ENCODE results near the gene TMEM82.
A peak's percentile ranks its signal among the peaks of the same experiment; 100 is the strongest.

Gene TMEM82

GRCh38 chr1:15736892-15737261, 5.4 kb upstream of the TMEM82 start:
- DNase-seq = no peak

DNA sequence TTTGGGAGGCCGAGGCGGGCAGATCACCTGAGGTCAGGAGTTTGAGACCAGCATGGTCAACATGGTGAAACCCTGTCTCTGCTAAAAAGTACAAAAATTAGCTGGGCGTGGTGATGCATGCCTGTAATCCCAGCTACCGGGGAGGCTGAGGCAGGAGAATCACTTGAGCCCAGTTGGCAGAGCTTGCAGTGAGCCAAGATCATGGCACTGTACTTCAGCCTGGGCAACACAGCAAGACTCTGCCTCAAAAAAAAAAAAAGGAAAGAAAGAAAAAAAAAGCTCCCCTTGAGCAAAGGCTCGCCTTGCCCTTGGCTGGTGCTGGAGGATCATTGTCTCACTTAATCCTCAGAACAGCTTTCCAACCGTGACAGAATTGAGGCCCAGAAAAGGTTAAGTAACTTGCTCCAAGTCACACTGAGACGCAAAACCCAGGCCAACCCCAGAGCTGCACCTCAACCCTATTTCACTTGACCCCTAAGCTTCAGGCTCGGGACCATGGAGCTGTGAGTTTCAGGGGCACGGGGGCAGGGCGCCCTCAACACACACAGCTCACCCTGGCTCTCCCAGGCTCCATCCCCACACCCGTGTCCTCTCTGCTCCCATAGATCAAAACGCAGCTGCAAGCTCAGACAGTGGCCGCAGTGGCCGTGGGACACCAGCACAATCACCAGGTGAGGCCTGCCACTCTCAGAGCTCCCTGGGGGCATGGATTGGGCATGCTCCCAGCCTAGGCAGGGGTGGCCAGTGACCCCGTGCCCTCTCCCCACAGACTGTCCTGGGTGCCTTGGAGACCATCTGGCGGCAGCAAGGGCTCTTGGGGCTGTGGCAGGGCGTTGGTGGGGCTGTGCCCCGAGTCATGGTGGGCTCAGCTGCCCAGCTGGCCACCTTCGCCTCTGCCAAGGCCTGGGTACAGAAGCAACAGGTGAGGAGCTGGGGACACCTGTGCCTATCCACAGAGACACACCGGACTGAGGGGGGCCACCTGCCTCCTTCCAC, 4.7 kb upstream of the TMEM82 start:
- DNase-seq = peak; percentile 70

DNA sequence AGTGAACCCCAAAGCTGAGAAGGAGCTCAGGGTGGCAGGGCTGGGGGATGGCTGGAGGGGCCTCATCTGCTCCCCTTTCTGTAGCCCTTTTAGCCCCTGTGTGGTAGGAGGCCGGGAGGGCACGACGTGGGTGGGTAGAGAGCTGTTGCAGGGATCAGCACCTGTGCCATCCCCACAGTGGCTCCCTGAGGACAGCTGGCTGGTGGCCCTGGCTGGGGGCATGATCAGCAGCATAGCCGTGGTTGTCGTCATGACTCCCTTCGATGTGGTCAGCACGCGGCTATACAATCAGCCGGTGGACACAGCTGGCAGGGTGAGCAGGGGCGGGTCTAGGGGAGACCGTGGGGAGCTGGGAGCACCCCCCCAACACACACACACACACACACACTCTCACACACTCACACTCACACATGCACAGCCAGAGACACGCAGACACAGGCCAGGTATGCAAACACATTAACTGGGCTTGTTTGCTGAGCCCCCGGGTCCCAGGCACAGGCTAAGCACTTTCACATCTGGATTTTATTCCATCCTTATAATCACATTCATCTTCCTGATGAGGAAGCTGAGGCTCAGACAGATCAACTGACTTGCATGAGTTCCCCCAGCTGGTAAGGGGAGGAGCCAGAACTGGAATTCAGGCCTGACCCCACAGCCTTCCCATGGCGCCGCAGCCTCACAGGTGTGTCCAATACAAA, 3.7 kb upstream of the TMEM82 start:
- peak; percentile 30 for DNase-seq

- DNase-seq = no peak
Measured at GRCh38 chr1:15739259-15739658, 3.0 kb upstream of the TMEM82 start.

DNA sequence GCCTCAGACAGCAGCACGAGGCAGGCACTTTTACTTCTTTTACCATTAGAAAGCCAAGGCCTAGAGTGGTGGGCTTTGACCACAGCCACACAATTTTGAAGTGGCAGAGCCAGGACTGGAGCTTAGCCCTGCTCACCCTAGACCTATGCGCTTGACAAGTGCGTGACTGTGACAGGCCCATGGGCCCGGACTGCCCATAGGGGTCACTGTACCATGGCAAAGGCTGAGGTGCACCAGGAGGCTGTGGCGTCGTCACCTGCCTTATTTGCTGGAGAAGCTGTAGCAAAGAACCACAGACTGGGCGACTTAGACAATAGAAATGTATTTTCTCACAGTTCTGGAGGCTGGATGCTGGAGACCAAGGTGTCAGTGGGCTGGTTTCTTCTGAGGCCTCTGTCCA, 2.6 kb upstream of the TMEM82 start:
- DNase-seq = peak; percentile 37

GRCh38 chr1:15740924-15741850, 1.1 kb upstream of the TMEM82 start:
- DNase-seq = peak; percentile 89

- no peak for DNase-seq
Measured at GRCh38 chr1:15744122-15744679, 1.9 kb downstream of the TMEM82 start.

- no peak for DNase-seq
Measured at GRCh38 chr1:15747378-15747777, 5.1 kb downstream of the TMEM82 start.

DNA sequence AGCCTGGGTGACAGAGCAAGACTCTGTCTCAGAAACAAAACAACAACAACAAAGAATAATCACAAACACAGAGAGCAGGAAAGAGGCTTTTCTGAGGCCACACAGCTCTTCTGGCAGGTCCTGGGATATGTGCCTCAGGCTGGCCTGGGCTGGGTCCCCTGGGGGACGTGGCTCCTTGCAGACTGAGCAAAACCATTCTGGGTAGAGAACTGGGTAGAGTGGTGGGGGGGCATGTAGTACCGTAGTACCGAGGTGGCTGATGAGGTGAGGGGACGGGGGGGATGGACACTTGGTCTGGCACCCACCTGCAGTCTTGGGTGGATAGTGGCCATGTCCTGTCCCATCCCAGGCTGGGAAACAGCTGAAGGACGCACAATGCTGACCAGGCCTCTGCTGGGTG, 6.0 kb downstream of the TMEM82 start:
- no peak for DNase-seq

DNA sequence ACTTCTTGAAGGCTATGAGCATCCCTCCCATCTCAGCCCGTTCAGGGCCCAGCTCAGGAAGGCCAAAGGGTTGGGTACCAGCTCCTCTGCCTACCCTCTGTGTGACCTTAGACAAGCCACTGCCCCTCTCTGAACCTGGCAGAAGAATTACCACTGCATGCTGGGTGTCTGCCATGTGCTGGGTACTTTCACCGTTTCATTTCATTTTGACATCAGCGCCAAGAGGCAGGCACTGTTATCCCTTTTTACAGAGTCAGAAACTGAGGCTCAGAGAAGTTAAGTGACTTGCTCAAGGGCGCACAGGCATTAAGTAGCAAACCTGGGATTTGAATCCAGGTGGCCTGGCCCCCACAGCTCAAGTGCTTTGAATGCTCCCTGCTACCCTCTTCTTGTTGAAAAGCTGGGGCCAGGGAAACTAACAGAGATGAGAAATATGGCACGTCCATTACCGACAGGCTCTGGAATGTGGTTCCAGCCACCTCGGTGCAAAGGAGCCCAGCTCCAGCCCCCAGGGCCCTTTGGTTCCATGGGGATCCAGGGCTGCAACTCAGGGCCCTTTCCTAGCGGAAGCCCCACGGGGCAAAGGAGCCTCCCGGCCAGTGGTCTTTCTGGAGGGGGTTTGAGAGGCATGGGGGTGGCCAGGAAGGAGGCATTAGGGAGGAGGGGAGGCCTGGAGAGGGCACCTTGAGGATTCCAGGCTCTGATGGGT, 6.5 kb downstream of the TMEM82 start:
- no peak for DNase-seq

DNA sequence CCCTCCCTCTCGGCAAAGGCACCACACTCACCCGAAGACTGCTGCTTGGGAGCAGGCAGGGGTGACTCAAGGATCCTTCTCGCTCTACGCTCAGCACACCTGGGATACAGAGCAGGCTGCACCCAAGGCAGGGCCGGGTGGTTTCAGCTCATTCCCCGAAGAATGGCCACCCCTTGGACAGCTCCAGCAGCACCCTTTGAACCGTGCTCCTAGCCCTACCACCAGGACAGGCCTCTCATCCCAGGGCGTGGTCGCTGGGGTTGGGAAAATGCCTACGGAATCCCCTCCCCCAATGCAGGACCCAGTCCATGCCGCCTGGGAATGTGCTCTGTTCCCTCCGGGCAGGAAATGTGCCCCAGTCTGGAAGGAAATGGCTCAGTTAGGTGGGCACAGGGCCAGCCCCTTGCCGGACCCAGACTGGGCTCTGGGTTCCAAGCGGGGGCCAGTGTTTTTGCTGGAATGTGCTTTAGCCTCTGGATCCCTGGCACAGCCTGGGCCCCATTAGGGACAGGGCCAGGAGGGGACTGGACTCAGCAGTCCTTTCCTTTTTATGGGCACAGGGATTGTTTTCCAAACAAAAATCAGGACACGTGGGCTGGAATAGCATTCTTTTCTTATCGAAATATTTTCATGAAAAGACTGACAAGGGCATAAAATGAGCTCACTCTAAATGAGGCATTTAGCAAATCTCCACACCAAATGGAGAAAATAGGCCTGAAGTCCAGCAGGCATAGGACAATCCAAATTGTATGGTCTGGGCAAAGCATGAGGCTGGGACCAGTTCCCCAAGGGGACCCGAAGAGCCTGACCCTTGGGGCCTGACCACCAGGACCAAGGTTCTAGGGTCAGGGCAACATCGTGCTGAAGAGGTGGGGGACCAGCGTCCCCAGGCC, 7.3 kb downstream of the TMEM82 start:
- DNase-seq = no peak

DNA sequence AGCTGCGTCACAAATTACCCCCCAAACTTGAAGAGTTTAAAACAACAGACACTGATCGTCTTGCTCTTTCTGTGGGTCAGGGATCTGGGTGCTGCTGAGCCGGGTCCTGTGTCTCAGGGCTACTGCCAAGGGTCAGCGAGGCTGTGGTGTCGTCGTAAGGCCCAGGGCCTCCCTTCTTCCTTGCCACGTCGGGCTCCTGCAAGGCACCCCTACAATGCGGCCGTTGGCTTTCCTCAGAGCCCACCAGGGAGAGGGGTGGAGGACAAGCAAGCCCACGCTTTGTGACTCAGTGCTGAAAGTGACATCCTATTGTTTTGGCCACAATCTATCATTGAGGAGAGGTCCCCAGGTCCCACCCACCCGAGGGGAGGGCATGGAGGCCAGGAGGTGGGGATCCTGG, 8.6 kb downstream of the TMEM82 start:
- DNase-seq = no peak

DNA sequence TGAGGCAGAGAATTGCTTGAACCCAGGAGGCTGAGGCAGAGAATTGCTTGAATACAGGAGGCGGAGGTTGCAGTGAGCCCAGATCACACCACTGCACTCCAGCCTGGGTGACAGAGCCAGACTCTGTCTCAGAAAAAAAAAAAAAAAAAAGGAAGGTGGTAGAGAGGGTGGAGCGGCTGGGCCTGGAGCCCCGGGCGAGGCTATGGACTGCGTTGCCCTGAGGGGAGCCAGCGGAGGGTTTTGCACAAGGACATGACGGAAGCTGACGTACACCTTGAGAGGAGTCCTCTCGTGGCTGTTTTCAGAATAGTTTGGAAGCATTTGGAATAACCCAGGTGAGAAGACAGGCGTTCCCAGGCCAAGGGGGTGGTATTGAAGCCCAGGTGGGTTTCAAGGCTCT, 9.4 kb downstream of the TMEM82 start:
- DNase-seq = no peak

- no peak for DNase-seq
Measured at GRCh38 chr1:15753776-15754175, 11.5 kb downstream of the TMEM82 start.

DNA sequence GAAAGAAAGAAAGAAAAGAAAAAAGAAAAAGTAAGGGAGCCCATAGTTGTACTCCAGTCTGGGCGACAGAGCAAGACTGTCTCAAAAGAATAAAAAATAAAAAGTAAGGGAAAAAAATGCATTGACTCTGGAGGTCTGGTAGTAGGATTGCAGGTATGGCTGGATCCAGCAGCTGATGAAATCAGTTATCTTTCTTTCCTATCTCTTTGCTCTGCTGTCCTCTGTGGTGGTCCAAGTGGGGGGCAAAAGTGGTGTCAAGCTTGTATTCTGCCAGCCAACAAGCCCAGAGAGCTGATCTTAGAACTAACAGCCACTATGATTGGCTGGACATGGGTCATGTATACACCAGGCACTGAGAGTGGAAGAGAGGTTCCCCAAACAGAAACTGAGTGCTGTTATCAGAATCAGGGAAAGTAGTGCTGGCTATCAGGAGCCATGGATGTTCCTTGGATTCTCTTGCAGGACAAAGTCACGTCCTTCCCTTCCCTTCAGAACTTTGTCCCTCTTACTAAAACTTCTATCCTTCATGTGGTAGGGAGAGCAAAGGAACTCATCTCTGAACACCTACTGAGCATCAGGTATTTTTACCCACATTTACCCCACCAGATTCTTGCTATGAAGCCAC, 12.8 kb downstream of the TMEM82 start:
- no peak for DNase-seq

GRCh38 chr1:15755646-15756040, 13.3 kb downstream of the TMEM82 start:
- no peak for DNase-seq

DNA sequence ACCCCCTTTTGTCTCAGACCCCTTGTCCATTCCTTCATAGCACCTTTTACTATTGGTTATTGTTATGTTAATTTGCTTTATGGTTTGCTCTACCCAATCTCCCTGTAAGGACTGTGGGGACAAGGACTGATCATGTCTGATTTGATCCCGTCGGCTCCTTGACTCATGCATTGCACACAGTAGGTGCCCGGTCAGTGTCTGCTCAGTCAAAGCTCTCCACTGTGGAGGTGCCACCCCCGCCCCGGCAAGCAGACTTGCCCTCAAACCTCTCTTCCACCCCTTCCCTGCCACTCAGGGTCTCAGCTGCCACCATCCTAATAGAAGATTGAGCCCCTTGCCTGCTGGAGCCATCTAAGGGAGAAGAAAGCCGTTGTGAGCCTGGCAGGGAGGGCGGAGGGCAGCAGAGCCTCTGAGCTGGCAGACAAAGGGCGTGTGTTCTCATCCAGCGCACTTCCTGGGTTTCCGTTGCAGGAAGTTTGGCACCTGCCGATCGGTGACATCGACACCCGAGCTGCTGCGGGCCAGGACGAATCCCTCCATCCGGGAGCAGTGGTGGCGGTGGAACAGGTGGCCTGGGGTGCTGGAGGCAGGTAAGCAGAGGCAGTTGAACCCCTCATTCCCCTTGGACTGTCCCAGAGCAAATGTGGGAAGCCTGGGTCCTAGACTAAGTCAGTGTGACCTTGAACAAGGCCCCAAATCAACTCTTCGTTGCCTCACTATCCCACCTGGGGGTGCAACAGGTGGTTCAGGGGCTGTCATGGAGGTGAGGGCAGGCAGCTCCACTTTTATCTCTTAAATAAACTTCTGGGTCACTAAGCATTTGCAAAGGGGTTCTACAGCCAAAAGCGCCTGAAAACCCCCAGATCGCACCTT, 14.1 kb downstream of the TMEM82 start:
- DNase-seq = no peak

DNA sequence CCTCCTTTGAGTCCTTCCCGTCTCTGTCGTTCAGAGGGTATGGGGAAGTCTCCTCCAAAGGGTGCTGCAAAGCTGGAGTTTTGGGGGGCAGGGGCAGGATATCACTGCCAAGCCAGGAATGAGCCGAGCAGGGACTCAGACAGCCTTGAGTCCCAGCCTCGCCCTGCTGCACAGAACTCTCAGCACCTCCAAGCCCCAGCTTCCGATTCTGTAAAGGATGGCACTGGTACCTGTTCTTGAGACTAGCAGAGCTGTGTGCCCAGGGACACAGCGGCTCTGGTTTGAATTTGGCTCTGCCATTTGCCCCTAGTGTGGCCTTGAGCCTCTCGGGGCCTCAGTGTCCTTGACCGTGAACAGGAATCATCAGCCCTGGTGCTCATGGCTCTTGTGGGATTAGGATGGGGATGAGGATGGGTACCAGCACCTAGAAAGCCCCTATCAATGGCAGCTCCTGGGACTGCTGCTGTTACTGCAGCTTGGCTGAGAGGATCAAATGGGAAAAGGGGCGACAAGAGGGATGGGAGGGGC, 14.8 kb downstream of the TMEM82 start:
- no peak for DNase-seq

Data from NCI-H82 (cell line).